KMS-11 (cell line): ENCODE measurements around the gene PIP4K2C.

ENCODE experiments used
- H2AFZ ChIP-seq: fragments of 200-600 bp; sonication (generic); 2 replicates; pipeline ENCODE4 v1.6.1; 2016; ENCODE audit warnings: antibody characterized with exemption, mixed run types, low read depth
- H3K27ac ChIP-seq: fragments of 200-600 bp; sonication (generic); 2 replicates; pipeline ENCODE4 v1.6.1; 2016; ENCODE audit warnings: mild to moderate bottlenecking, mixed run types
- H3K27me3 ChIP-seq: fragments of 200-600 bp; sonication (generic); 2 replicates; pipeline ENCODE4 v1.6.1; 2017; ENCODE audit warnings: mild to moderate bottlenecking, low read depth, mixed run types, moderate library complexity; ENCODE audit not compliant: insufficient read depth
- H3K36me3 ChIP-seq: fragments of 200-600 bp; sonication (generic); 2 replicates; pipeline ENCODE4 v1.6.1; 2017; ENCODE audit warnings: mild to moderate bottlenecking, mixed run types; ENCODE audit not compliant: insufficient read depth
- H3K4me1 ChIP-seq: fragments of 200-600 bp; sonication (generic); 2 replicates; pipeline ENCODE4 v1.6.1; 2016; ENCODE audit warnings: mild to moderate bottlenecking, low read depth, mixed run types; ENCODE audit not compliant: poor library complexity, severe bottlenecking
- H3K4me2 ChIP-seq: fragments of 200-600 bp; sonication (generic); 2 replicates; pipeline ENCODE4 v1.7.0; 2016; ENCODE audit warnings: mild to moderate bottlenecking, mixed run types
- H3K4me3 ChIP-seq: fragments of 200-600 bp; sonication (generic); IDR thresholded peaks from 2 replicates; pipeline ENCODE4 v1.6.1; 2017; ENCODE audit warnings: low read depth, low read length, mixed read lengths; ENCODE audit not compliant: insufficient read depth
- H3K79me2 ChIP-seq: fragments of 200-600 bp; sonication (generic); 2 replicates; pipeline ENCODE4 v1.6.1; 2016; ENCODE audit warnings: low read depth, mixed run types; ENCODE audit not compliant: insufficient read depth
- H3K9ac ChIP-seq: fragments of 200-600 bp; sonication (generic); 2 replicates; pipeline ENCODE4 v1.6.1; 2016; ENCODE audit warnings: mild to moderate bottlenecking, mixed run types
- H4K20me1 ChIP-seq: fragments of 200-600 bp; sonication (generic); 2 replicates; pipeline ENCODE4 v1.6.1; 2016; ENCODE audit warnings: mild to moderate bottlenecking, mixed run types; ENCODE audit not compliant: insufficient read depth
- TF ChIP-seq, protein P1 (sequence below): fragments of 200-600 bp; sonication (generic); conservative IDR thresholded peaks from 2 replicates; pipeline ENCODE4 v1.6.1; 2017; ENCODE audit warnings: low read depth, mild to moderate bottlenecking, antibody characterized with exemption, low read length, moderate library complexity, mixed read lengths

PIP4K2C gene

GRCh38 chr12:57579011-57579410 is 12.0 kb upstream of the PIP4K2C start:
- H4K20me1 ChIP-seq = no peaks in the 10 kb centered on the region
- no peak overlapping the region for H3K27ac ChIP-seq
- H3K27me3 ChIP-seq = no peaks in the 10 kb centered on the region
- no peaks in the 10 kb centered on the region for H3K36me3 ChIP-seq
- H3K9ac ChIP-seq = no peak overlapping the region
- no peak overlapping the region for H2AFZ ChIP-seq
- no peak overlapping the region for H3K4me2 ChIP-seq
- no peak overlapping the region for H3K4me3 ChIP-seq
- H3K4me1 ChIP-seq = peaks cover 8% of the 10 kb centered on the region
- TF ChIP-seq, protein P1, sequence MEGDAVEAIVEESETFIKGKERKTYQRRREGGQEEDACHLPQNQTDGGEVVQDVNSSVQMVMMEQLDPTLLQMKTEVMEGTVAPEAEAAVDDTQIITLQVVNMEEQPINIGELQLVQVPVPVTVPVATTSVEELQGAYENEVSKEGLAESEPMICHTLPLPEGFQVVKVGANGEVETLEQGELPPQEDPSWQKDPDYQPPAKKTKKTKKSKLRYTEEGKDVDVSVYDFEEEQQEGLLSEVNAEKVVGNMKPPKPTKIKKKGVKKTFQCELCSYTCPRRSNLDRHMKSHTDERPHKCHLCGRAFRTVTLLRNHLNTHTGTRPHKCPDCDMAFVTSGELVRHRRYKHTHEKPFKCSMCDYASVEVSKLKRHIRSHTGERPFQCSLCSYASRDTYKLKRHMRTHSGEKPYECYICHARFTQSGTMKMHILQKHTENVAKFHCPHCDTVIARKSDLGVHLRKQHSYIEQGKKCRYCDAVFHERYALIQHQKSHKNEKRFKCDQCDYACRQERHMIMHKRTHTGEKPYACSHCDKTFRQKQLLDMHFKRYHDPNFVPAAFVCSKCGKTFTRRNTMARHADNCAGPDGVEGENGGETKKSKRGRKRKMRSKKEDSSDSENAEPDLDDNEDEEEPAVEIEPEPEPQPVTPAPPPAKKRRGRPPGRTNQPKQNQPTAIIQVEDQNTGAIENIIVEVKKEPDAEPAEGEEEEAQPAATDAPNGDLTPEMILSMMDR = no peak
- H3K79me2 ChIP-seq = no peaks in the 10 kb centered on the region

GRCh38 chr12:57579677-57580465 is 11.1 kb upstream of the PIP4K2C start:
- Histone ChIP-seq H3K27me3 (no peaks in the 10 kb centered on the region), H3K4me3 (no peak overlapping the region), H2AFZ (no peak overlapping the region), H3K79me2 (no peaks in the 10 kb centered on the region), H4K20me1 (no peaks in the 10 kb centered on the region), H3K36me3 (no peaks in the 10 kb centered on the region), H3K4me2 (no peak overlapping the region), H3K9ac (no peak overlapping the region), H3K4me1 (peaks cover 8% of the 10 kb centered on the region), H3K27ac (no peak overlapping the region)
- TF ChIP-seq, protein P1 = no peak

- no peaks in the 10 kb centered on the region; the same call in 1 of the 2 replicates for H3K27me3 ChIP-seq
Measured at GRCh38 chr12:57580466-57580795, 10.6 kb upstream of the PIP4K2C start.

GRCh38 chr12:57581802-57582201 is 9.2 kb upstream of the PIP4K2C start:
- Histone ChIP-seq H3K4me3 (no peak overlapping the region), H3K9ac (no peak overlapping the region), H3K79me2 (no peaks in the 10 kb centered on the region), H4K20me1 (no peaks in the 10 kb centered on the region), H3K27ac (no peak overlapping the region), H3K36me3 (no peaks in the 10 kb centered on the region), H2AFZ (no peak overlapping the region), H3K4me2 (no peak overlapping the region), H3K27me3 (no peaks in the 10 kb centered on the region; the same call in 1 of the 2 replicates), H3K4me1 (peaks cover 8% of the 10 kb centered on the region)
- TF ChIP-seq, protein P1 = no peak

More at GRCh38 chr12:57580466-57580795, 10.6 kb upstream of the PIP4K2C start:
- Histone ChIP-seq H3K79me2 (no peaks in the 10 kb centered on the region), H3K9ac (no peak overlapping the region), H3K27ac (no peak overlapping the region), H2AFZ (no peak overlapping the region), H3K36me3 (no peaks in the 10 kb centered on the region), H3K4me3 (no peak overlapping the region), H4K20me1 (no peaks in the 10 kb centered on the region), H3K4me2 (no peak overlapping the region), H3K4me1 (peaks cover 8% of the 10 kb centered on the region)
- TF ChIP-seq, protein P1 = no peak
